GDM1 (cell line): ENCODE measurements around the gene POU1F1.
"Not testable (repeated sequence)": the region's sequence is repeated elsewhere in the genome, so short reads cannot be mapped to it uniquely, and the experiment has no call there.

Experiments
- DNase-seq: peaks from one replicate; lab custom pipeline; 2025; lab: John Stamatoyannopoulos, UW

Gene POU1F1

GRCh38 chr3:87250009-87250408, 26.4 kb downstream of the POU1F1 start:
- DNase-seq, result no peak

- DNase-seq, result no peak
These were observed 27.6 kb downstream of the POU1F1 start for GRCh38 chr3:87248831-87249230.

- DNase-seq, result not testable (repeated sequence)
These were observed 28.2 kb downstream of the POU1F1 start for GRCh38 chr3:87248231-87248630.

GRCh38 chr3:87247430-87247773, 29.0 kb downstream of the POU1F1 start:
- no peak for DNase-seq

- no peak for DNase-seq
These were observed 29.5 kb downstream of the POU1F1 start for GRCh38 chr3:87246662-87247429.

GRCh38 chr3:87236093-87236492, 40.3 kb downstream of the POU1F1 start:
- no peak for DNase-seq

- no peak for DNase-seq
These were observed 42.6 kb downstream of the POU1F1 start for GRCh38 chr3:87233805-87234204.

- no peak for DNase-seq
These were observed 47.3 kb downstream of the POU1F1 start for GRCh38 chr3:87229113-87229512.

GRCh38 chr3:87228316-87228715, 48.1 kb downstream of the POU1F1 start:
- DNase-seq, result no peak

- DNase-seq, result no peak
These were observed 48.6 kb downstream of the POU1F1 start for GRCh38 chr3:87227835-87228144.

GRCh38 chr3:87227104-87227834, 49.1 kb downstream of the POU1F1 start, which contains the start of gene CHMP2B:
CHMP2B (plus strand) TSS chr3:87227309; CDS start chr3:87227523, 214 bp downstream.
- DNase-seq, result peak; percentile 88

GRCh38 chr3:87225659-87226058, 50.7 kb downstream of the POU1F1 start:
- DNase-seq, result no peak

- DNase-seq, result no peak
These were observed 56.8 kb downstream of the POU1F1 start for GRCh38 chr3:87219611-87220010.

GRCh38 chr3:87218560-87218959, 57.8 kb downstream of the POU1F1 start:
- no peak for DNase-seq
